Measurements from ENCODE around the gene SYT2. TPM values are rescaled to one million over a fixed set of nuclear protein-coding genes. Genes with fewer than 3 reads are reported as not detected.

SYT2 gene
- total and polyA plus RNA-seq, 2 of the 13 experiments (the other 11 are each of a cell fraction or from before 2014, with no cell fraction given): not detected

DNA sequence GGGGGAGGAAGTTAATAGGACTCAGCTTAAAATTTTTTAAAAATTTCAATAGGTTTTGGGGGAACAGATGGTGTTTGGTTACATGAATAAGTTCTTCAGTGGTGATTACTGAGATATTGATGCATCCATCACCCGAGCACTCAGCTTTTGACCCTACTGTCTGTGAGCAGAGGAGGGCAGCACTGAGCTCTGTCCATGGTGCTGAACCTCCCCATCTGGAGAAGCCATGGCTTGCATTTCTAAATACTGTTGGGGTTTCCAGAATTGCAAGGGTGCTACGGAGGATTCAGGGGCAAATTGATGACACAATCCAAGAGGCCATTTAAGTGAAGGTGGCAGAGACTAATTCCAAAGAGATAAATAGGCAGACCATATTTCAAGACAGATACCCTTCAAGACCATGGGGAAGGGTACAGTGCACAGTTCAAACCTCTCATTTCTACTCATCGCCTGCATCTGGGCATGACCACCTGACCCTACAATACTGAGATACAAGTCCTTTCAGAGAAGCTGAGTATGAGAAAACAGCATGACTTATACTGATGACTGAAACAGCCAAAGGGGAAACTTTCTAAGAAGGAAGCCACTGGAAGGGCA, 17.2 kb downstream of the SYT2 start (continued):
- TF ChIP-seq, protein P1, sequence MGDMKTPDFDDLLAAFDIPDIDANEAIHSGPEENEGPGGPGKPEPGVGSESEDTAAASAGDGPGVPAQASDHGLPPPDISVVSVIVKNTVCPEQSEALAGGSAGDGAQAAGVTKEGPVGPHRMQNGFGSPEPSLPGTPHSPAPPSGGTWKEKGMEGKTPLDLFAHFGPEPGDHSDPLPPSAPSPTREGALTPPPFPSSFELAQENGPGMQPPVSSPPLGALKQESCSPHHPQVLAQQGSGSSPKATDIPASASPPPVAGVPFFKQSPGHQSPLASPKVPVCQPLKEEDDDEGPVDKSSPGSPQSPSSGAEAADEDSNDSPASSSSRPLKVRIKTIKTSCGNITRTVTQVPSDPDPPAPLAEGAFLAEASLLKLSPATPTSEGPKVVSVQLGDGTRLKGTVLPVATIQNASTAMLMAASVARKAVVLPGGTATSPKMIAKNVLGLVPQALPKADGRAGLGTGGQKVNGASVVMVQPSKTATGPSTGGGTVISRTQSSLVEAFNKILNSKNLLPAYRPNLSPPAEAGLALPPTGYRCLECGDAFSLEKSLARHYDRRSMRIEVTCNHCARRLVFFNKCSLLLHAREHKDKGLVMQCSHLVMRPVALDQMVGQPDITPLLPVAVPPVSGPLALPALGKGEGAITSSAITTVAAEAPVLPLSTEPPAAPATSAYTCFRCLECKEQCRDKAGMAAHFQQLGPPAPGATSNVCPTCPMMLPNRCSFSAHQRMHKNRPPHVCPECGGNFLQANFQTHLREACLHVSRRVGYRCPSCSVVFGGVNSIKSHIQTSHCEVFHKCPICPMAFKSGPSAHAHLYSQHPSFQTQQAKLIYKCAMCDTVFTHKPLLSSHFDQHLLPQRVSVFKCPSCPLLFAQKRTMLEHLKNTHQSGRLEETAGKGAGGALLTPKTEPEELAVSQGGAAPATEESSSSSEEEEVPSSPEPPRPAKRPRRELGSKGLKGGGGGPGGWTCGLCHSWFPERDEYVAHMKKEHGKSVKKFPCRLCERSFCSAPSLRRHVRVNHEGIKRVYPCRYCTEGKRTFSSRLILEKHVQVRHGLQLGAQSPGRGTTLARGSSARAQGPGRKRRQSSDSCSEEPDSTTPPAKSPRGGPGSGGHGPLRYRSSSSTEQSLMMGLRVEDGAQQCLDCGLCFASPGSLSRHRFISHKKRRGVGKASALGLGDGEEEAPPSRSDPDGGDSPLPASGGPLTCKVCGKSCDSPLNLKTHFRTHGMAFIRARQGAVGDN (CRISPR knock-in tag; IDR thresholded peaks at IDR 0.05): no peak
- TF ChIP-seq RFX5 (IDR thresholded peaks at IDR 0.05; ENCODE audit: low read depth, low read length) (no peak), KAT8 (CRISPR knock-in tag; IDR thresholded peaks at IDR 0.05) (peak; percentile 60; the same call in 1 of the 2 replicates), TCF12 (IDR thresholded peaks at IDR 0.05) (no peak), TCF12 (CRISPR knock-in tag; IDR thresholded peaks at IDR 0.05) (no peak), ZNF737 (CRISPR knock-in tag; IDR thresholded peaks at IDR 0.05; ENCODE audit: borderline replicate concordance) (peak; percentile 56; the same call in 1 of the 2 replicates), REXO4 (CRISPR knock-in tag; IDR thresholded peaks at IDR 0.05; ENCODE audit: borderline replicate concordance) (no peak), HMGA1 (CRISPR knock-in tag; conservative IDR thresholded peaks at IDR 0.05) (no peak), ZNF430 (CRISPR knock-in tag; IDR thresholded peaks at IDR 0.05) (peak; percentile 85; the same call in 1 of the 2 replicates), ZC3H4 (CRISPR knock-in tag; IDR thresholded peaks at IDR 0.05; ENCODE audit: borderline replicate concordance) (no peak), RELA (CRISPR knock-in tag; IDR thresholded peaks at IDR 0.05) (no peak), ZNF251 (CRISPR knock-in tag; IDR thresholded peaks at IDR 0.05) (no peak), ATF1 (CRISPR knock-in tag; IDR thresholded peaks at IDR 0.05) (no peak), ARHGAP35 (CRISPR knock-in tag; IDR thresholded peaks at IDR 0.05; ENCODE audit: borderline replicate concordance) (no peak; the same call in 1 of the 2 replicates), YY1 (IDR thresholded peaks at IDR 0.05; ENCODE audit: insufficient read depth, insufficient replicate concordance, low read depth, low read length) (no peak)
- TF ChIP-seq, protein P2, sequence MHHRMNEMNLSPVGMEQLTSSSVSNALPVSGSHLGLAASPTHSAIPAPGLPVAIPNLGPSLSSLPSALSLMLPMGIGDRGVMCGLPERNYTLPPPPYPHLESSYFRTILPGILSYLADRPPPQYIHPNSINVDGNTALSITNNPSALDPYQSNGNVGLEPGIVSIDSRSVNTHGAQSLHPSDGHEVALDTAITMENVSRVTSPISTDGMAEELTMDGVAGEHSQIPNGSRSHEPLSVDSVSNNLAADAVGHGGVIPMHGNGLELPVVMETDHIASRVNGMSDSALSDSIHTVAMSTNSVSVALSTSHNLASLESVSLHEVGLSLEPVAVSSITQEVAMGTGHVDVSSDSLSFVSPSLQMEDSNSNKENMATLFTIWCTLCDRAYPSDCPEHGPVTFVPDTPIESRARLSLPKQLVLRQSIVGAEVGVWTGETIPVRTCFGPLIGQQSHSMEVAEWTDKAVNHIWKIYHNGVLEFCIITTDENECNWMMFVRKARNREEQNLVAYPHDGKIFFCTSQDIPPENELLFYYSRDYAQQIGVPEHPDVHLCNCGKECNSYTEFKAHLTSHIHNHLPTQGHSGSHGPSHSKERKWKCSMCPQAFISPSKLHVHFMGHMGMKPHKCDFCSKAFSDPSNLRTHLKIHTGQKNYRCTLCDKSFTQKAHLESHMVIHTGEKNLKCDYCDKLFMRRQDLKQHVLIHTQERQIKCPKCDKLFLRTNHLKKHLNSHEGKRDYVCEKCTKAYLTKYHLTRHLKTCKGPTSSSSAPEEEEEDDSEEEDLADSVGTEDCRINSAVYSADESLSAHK (CRISPR knock-in tag; IDR thresholded peaks at IDR 0.05; ENCODE audit: borderline replicate concordance): 0 out of 2 replicates have a peak, but pooled peaks have one; percentile 66
- TF ChIP-seq, protein P3, sequence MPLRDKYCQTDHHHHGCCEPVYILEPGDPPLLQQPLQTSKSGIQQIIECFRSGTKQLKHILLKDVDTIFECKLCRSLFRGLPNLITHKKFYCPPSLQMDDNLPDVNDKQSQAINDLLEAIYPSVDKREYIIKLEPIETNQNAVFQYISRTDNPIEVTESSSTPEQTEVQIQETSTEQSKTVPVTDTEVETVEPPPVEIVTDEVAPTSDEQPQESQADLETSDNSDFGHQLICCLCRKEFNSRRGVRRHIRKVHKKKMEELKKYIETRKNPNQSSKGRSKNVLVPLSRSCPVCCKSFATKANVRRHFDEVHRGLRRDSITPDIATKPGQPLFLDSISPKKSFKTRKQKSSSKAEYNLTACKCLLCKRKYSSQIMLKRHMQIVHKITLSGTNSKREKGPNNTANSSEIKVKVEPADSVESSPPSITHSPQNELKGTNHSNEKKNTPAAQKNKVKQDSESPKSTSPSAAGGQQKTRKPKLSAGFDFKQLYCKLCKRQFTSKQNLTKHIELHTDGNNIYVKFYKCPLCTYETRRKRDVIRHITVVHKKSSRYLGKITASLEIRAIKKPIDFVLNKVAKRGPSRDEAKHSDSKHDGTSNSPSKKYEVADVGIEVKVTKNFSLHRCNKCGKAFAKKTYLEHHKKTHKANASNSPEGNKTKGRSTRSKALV (CRISPR knock-in tag; IDR thresholded peaks at IDR 0.05): 0 out of 2 replicates have a peak, but pooled peaks have one; percentile 43
- TF ChIP-seq, protein P4, sequence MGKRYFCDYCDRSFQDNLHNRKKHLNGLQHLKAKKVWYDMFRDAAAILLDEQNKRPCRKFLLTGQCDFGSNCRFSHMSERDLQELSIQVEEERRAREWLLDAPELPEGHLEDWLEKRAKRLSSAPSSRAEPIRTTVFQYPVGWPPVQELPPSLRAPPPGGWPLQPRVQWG (CRISPR knock-in tag; IDR thresholded peaks at IDR 0.05; ENCODE audit: borderline replicate concordance, low read depth): no peak
- TF ChIP-seq, protein P5, sequence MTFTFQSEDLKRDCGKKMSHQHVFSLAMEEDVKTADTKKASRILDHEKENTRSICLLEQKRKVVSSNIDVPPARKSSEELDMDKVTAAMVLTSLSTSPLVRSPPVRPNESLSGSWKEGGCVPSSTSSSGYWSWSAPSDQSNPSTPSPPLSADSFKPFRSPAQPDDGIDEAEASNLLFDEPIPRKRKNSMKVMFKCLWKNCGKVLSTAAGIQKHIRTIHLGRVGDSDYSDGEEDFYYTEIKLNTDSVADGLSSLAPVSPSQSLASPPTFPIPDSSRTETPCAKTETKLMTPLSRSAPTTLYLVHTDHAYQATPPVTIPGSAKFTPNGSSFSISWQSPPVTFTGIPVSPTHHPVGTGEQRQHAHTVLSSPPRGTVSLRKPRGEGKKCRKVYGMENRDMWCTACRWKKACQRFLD (CRISPR knock-in tag; IDR thresholded peaks at IDR 0.05; ENCODE audit: borderline replicate concordance): no peak
